Heart left ventricle (tissue), 16 donors: Measurements from ENCODE around the gene UBALD1. TPM values are rescaled to one million over a fixed set of nuclear protein-coding genes. Genes with fewer than 3 reads are reported as not detected.
A peak's percentile ranks its signal among the peaks of the same experiment; 100 is the strongest.

Experiments
- ATAC-seq, 4 donors: fragments of 200-7000 bp; cut with Tn5 transposase; one replicate each; pipeline ENCODE4 v1.9.1; 2020 to 2022; ENCODE audit warnings: moderate library complexity in 4 of 4, mild to moderate bottlenecking in 3 of 4, moderate number of reproducible peaks in 1 of 4
- DNase-seq, 5 donors: peaks; one replicate each; pipeline ENCODE4 v3.0.0-alpha.2; 2020
- H3K27ac ChIP-seq, 12 donors: fragments of 200-600 bp; sonication (generic) in 4 of 12; one replicate each; pipeline versions ENCODE4 v1.5.0 to v1.8.0; 2016 to 2022; ENCODE audit warnings: mild to moderate bottlenecking in 2 of 12
- H3K27me3 ChIP-seq, 9 donors: fragments of 200-600 bp; sonication (generic) in 2 of 9; one replicate each; pipeline versions ENCODE4 v1.5.1 to v1.8.0; 2016 to 2022; ENCODE audit warnings: mild to moderate bottlenecking in 3 of 9
- H3K36me3 ChIP-seq, 9 donors: fragments of 200-600 bp; sonication (generic) in 2 of 9; one replicate each; pipeline versions ENCODE4 v1.5.0 to v1.8.0; 2018 to 2022; ENCODE audit warnings: mild to moderate bottlenecking in 2 of 9
- H3K4me1 ChIP-seq, 12 donors: fragments of 200-600 bp; sonication (generic) in 4 of 12; one replicate each; pipeline versions ENCODE4 v1.5.0 to v1.8.0; 2016 to 2022; ENCODE audit warnings: mild to moderate bottlenecking in 3 of 12
- H3K4me3 ChIP-seq, 12 donors: fragments of 200-600 bp; sonication (generic) in 4 of 12; one replicate each; pipeline versions ENCODE4 v1.5.0 to v1.8.0; 2017 to 2022; ENCODE audit warnings: mild to moderate bottlenecking in 9 of 12, moderate library complexity in 4 of 12
- H3K9me3 ChIP-seq, 12 donors: fragments of 200-600 bp; sonication (generic) in 4 of 12; one replicate each; pipeline versions ENCODE4 v1.5.0 to v1.8.0; 2016 to 2022; ENCODE audit warnings: mild to moderate bottlenecking in 1 of 12
- POLR2A ChIP-seq, 2 donors: fragments of 450-650 bp; IDR thresholded peaks; one replicate each; pipeline ENCODE4 v1.6.1; 2017; ENCODE audit warnings: antibody characterized with exemption in 2 of 2, mild to moderate bottlenecking in 2 of 2, moderate library complexity in 2 of 2
- WGBS, 4 donors: extraction: QIAGEN DNeasy Blood & Tissue Kit in 2 of 4; methylation state at CpG; one replicate each; pipeline versions ENCODE4 v1.1.5 to v1.1.7; 2013 to 2018; 5-methylcytosine and 5-hydroxymethylcytosine counted together
- intact Hi-C, 10 donors: fragments of 100-400 bp; cut with DNase I; formaldehyde crosslinking; loops; one replicate each; pipeline versions ENCODE4 v1.11.1 to v1.14.2; 2022
- polyA plus RNA-seq, 2 donors: library from polyadenylated mRNA; stranded (reverse); fragments of 200-250 nt; gene quantifications; one replicate each; pipeline ENCODE4 v1.2.3, GENCODE V29; 2013
- total RNA-seq, 9 donors: library from RNA; depleted of rRNA in 2 of 9; stranded (reverse); fragments of >200 nt in 2 of 9; fragmentation: NEBNext Ultra II Directional in 3 of 9; extraction: Animal tissue kit (Norgen Biotek cat#: 25700) in 3 of 9; gene quantifications; one replicate each; pipeline versions ENCODE4 v1.1.0 to v1.2.4, GENCODE V29; 2016 to 2023
- TF ChIP-seq, protein P1 (sequence below), 12 donors: fragments of 200-600 bp; sonication (generic) in 4 of 12; IDR thresholded peaks; one replicate each; pipeline versions ENCODE4 v1.5.0 to v1.8.0; 2018 to 2022; ENCODE audit warnings: antibody characterized with exemption in 12 of 12, mild to moderate bottlenecking in 5 of 12
- donor health status: ischemic (EF 13 %, LVEDD 7.1; RV severe dilation, severe dysfunction).
- donor health status: healthy with polysubstance abuse.
- donor health status: DM: no; HTN: yes; CAD: no.
- donor health status: DM: no; HTN: no; CAD: no.
- donor health status: ischemic (EF 25% LVEDD 6.9; RV normal size, moderate dysfunction).
- donor health status: ischemic (EF 25% LVEDD 5.7; RV mildly dilated, moderate dysfunction).
- donor health status: healthy.
- donor health status: DM: yes; HTN: yes; CAD: no.
- donor health status: ischemic (EF 35%, LVEDD 5.7; RV mildly dilated, moderate dysfunction).
- donor health status: nonischemic (EF 11% LVEDD 7.7; RV severe dilation, severe dysfunction).
- donor health status: DM: yes; HTN: yes; CAD: no.
- donor health status: PGD.
- donor health status: ischemic (EF 29% LVEDD 5.4; RV normal size, mild dysfunction).
- donor health status: nonischemic (EF 23%, LVEDD 6.1; RV moderate dilation, normal function).

The UBALD1 gene
- total and polyA plus RNA-seq, 11 donors = 9.1 to 38.9 (median 19.4) TPM

DNA sequence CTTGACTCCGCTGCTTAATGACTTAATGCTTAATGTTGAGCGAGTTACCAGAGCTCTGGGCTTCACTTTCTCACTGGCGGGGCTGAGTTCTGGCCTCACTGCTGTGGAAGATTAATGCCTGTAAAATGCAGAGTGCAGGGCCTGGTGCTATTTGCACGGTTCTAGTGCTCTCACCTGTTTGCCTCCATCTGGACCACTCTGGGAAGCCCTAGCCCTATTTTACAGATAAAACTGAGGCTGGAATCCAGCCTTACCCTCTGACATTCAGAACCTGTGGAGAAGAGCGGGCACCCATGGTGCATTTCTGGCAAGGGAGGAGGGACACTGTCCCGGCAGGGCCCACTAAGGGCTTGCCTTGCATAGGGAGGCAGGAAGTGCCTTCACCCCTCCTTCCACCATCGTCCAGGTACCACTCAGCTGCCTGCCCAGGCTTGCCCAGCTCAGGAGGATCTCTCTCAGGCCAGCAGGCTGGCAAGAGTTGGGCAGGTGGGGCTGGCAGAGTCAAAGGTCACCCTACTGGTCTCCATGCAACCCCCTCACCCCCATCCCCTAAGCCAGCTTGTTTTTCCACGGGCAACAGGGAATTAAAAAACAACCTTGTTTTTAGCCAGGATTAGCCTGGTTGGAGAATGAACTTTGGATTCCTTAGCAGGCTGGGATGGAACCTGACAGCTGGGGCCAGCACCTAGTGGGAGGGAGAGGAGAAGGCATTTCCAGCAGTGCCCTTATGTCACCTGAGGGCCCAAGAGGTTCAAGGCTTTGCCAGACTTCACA lies 4.1 kb upstream of the UBALD1 start:
- intact Hi-C loops = loop anchor here in 1 of 10 donors (5.0 kb wide), 3 partner anchors 82 to 338 kb away; partner anchors contain the start of genes CDIP1, SEC14L5 and ZNF500
- peaks cover 0 to 34% (median 22%) of the 10 kb centered on the region in 12 donors for H3K4me1 ChIP-seq
- ATAC-seq (no peak), DNase-seq (no peak)
- no peaks in the 10 kb centered on the region for H3K27me3 ChIP-seq
- WGBS, 4 donors = 84 to 91% (median 87%) methylated on average over 7 to 8 of the region's 8 CpGs
- H3K4me3 ChIP-seq = no peak overlapping the region
- H3K36me3 ChIP-seq = no peaks in the 10 kb centered on the region
- H3K9me3 ChIP-seq = no peaks in the 10 kb centered on the region
- TF ChIP-seq POLR2A (IDR thresholded peaks at IDR 0.05) = no peak
- TF ChIP-seq, protein P1, sequence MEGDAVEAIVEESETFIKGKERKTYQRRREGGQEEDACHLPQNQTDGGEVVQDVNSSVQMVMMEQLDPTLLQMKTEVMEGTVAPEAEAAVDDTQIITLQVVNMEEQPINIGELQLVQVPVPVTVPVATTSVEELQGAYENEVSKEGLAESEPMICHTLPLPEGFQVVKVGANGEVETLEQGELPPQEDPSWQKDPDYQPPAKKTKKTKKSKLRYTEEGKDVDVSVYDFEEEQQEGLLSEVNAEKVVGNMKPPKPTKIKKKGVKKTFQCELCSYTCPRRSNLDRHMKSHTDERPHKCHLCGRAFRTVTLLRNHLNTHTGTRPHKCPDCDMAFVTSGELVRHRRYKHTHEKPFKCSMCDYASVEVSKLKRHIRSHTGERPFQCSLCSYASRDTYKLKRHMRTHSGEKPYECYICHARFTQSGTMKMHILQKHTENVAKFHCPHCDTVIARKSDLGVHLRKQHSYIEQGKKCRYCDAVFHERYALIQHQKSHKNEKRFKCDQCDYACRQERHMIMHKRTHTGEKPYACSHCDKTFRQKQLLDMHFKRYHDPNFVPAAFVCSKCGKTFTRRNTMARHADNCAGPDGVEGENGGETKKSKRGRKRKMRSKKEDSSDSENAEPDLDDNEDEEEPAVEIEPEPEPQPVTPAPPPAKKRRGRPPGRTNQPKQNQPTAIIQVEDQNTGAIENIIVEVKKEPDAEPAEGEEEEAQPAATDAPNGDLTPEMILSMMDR (IDR thresholded peaks at IDR 0.05) = no peak
- no peak overlapping the region for H3K27ac ChIP-seq

DNA sequence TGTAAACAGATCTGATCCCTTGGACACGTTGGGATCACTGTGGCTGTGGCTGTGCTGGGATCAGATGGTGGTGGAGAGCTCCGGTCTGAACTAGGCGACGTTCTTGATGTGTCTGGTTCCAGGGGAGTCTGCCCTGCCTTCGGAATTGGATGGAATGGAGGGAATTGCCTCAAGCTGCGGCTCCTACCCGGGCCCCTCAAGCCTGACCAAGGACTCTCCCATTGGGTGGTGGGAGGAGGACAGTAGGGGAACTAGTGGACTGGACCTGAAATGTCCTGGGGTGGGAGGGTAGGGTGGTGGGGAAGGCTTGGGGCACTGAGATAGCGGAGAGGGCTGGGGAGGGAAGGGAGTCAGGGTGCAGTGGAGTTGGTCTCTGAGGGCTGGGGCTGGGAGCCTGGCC lies 3.2 kb upstream of the UBALD1 start:
- no peaks in the 10 kb centered on the region for H3K27me3 ChIP-seq
- DNase-seq (no peak), ATAC-seq (no peak)
- intact Hi-C loops = loop anchor here in 1 of 10 donors (5.0 kb wide), 3 partner anchors 81 to 339 kb away; partner anchors contain the start of genes CDIP1, SEC14L5 and ZNF500
- H3K9me3 ChIP-seq = no peaks in the 10 kb centered on the region
- peak overlapping the region in 4 of 12 donors; percentile 95 to 99 (median 98) for H3K27ac ChIP-seq
- WGBS, 4 donors = 83 to 90% (median 88%) methylated on average over 8 of the region's 8 CpGs
- H3K4me1 ChIP-seq = peaks cover 4 to 41% (median 30%) of the 10 kb centered on the region in 12 donors
- H3K36me3 ChIP-seq = no peaks in the 10 kb centered on the region
- no peak overlapping the region for H3K4me3 ChIP-seq
- no peak for TF ChIP-seq POLR2A (IDR thresholded peaks at IDR 0.05)
- TF ChIP-seq, protein P1 (IDR thresholded peaks at IDR 0.05) = no peak

DNA sequence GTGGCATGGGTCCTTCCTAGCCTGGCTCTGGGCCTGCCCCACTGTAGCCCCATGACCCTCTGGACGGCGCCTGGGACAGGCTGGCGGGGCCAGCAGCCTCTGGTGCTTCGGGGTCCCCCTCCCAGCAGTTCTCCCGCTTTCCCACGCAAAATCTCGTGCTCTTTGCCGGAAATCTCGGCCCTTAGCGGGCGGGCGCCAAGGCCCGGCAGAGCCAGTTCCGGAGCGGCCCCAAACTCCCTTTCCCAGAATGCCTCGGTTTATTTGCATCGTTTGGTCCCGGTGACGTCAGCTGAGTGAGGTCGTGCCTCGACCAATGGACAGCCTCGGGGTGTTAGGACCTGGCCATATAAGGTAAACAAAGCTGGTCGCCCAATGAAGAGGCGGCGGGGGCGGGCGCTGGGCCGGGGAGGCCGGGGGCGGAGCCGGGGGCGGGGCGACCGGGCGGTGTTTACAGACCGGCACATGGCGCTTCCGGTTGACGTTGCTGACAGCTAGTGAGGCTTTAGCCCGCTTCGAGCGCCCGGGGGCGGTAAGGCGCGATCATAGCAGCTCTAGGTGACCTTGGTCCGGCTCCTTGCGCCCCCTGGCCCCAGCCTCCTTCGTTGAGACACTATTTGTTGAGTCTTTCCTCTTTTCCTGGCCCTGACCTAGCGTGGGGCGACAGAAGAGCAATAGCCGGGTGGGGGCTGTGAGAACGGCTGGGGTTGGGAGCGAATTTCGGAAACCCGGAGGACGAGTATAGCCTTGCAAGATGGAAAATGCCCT lies 1.5 kb upstream of the UBALD1 start:
- ATAC-seq (peak; percentile 88 to 93 (median 92)), DNase-seq (peak; percentile 99 to 100 (median 100))
- 0 to 1% (median 1%) methylated on average over 29 to 57 of the region's 57 CpGs for WGBS, 4 donors
- Histone ChIP-seq H3K4me3 (peak overlapping the region; percentile 43 to 98 (median 77)), H3K9me3 (no peaks in the 10 kb centered on the region), H3K36me3 (no peaks in the 10 kb centered on the region), H3K27me3 (no peaks in the 10 kb centered on the region), H3K27ac (peak overlapping the region; percentile 94 to 99 (median 98)), H3K4me1 (peaks cover 4 to 57% (median 37%) of the 10 kb centered on the region in 12 donors)
- intact Hi-C loops = loop anchor here in 2 of 10 donors (1.0 to 5.0 kb wide), 4 partner anchors 8 to 341 kb away; partner anchors contain the start of genes CDIP1 (in 1 of the 2), MGRN1 (in 1 of the 2), SEC14L5 (in 1 of the 2) and ZNF500 (in 1 of the 2)
- TF ChIP-seq, protein P1 (IDR thresholded peaks at IDR 0.05) = peak in 10 of 12 donors; percentile 24 to 70 (median 50)
- peak; percentile 66 to 78 for TF ChIP-seq POLR2A (IDR thresholded peaks at IDR 0.05)
